Endothelial cell of umbilical vein (primary cell): ENCODE results near the gene OPRL1. TPM values are rescaled to one million over a fixed set of nuclear protein-coding genes. Genes with fewer than 3 reads are reported as not detected.

ENCODE experiments used
- BruUV-seq: library from RNA; stranded (reverse); fragments of 400-500 nt; replicated peaks from 2 replicates; lab custom pipeline; 2021; lab: Mats Ljungman, UMichigan
- CTCF ChIA-PET: fragments of 300-600, 350-600 bp; sonication (Branson Sonifier 250); formaldehyde crosslinking; loops from one replicate; lab custom pipeline; 2021; ENCODE audit warnings: antibody characterized with exemption, inconsistent platforms; lab: Charles Lee
- POLR2A ChIA-PET: fragments of 300-600, 350-600 bp; sonication (Branson Sonifier 250); formaldehyde crosslinking; loops from one replicate; lab custom pipeline; 2021; ENCODE audit warnings: antibody characterized with exemption, inconsistent platforms; lab: Charles Lee
- DNase-seq: peaks from one replicate; pipeline ENCODE4 v3.0.0-alpha.2; 2011; ENCODE audit warnings: low read depth, low spot score
- FAIRE-seq: peaks from 2 replicates; lab custom pipeline; 2011; peaks lifted over from hg19 to GRCh38; lab: Jason Lieb, UNC
- H2AFZ ChIP-seq: 2 replicates; pipeline ENCODE4 v1.6.0; 2012; ENCODE audit warnings: low read depth, low read length, control low read depth, inconsistent platforms
- H3K27ac ChIP-seq: 2 replicates; pipeline ENCODE4 v1.5.1; 2011; ENCODE audit warnings: low read depth, mild to moderate bottlenecking, control low read depth, low read length, moderate library complexity; ENCODE audit not compliant: insufficient read depth
- H3K27me3 ChIP-seq, 2 experiments: 2 replicates each; pipeline versions ENCODE4 v1.6.0 to v1.6.1; 2011; ENCODE audit warnings: low read length in 2 of 2, mixed read lengths in 1 of 2; ENCODE audit not compliant: control insufficient read depth in 2 of 2, insufficient read depth in 2 of 2
- H3K36me3 ChIP-seq, 2 experiments: 2 replicates in 1 of 2; 3 replicates in 1 of 2; pipeline ENCODE4 v1.5.1; 2011; ENCODE audit warnings: low read length in 2 of 2, mild to moderate bottlenecking in 1 of 2, moderate library complexity in 1 of 2; ENCODE audit not compliant: control insufficient read depth in 2 of 2, insufficient read depth in 2 of 2; ENCODE audit errors: extremely low read depth in 1 of 2
- H3K4me1 ChIP-seq: 3 replicates; pipeline ENCODE4 v1.5.1; 2011; ENCODE audit warnings: mild to moderate bottlenecking, low read length; ENCODE audit not compliant: control insufficient read depth, insufficient read depth; ENCODE audit errors: extremely low read depth
- H3K4me2 ChIP-seq: 2 replicates; pipeline ENCODE4 v1.6.1; 2011; ENCODE audit warnings: low read length, control low read depth, mixed read lengths; ENCODE audit not compliant: insufficient read depth
- H3K4me3 ChIP-seq, 3 experiments: fragments of 200-600 bp in 1 of 3; sonication (generic), shearing (Covaris generic) in 1 of 3; replicated peaks in 1 of 3; 2 replicates each; pipeline ENCODE4 v1.5.1; 2011 to 2016; ENCODE audit warnings: control low read depth in 3 of 3, low read length in 3 of 3, mild to moderate bottlenecking in 2 of 3, inconsistent platforms in 1 of 3, low read depth in 1 of 3, moderate library complexity in 1 of 3; ENCODE audit not compliant: insufficient read depth in 1 of 3
- H3K79me2 ChIP-seq: 2 replicates; pipeline ENCODE4 v1.6.0; 2012; ENCODE audit warnings: low read length, inconsistent platforms; ENCODE audit not compliant: control insufficient read depth, insufficient read depth
- H3K9ac ChIP-seq: replicated peaks from 2 replicates; pipeline ENCODE3; 2011; ENCODE audit warnings: low read length, control low read depth; ENCODE audit not compliant: insufficient read depth; ENCODE audit errors: extremely low read depth
- H3K9me1 ChIP-seq: replicated peaks from 3 replicates; pipeline ENCODE4 v1.6.0; 2011; ENCODE audit warnings: mild to moderate bottlenecking, low read length; ENCODE audit not compliant: control insufficient read depth, insufficient read depth; ENCODE audit errors: extremely low read depth
- H3K9me3 ChIP-seq: replicated peaks from 2 replicates; pipeline ENCODE4 v1.5.1; 2012; ENCODE audit warnings: low read length, inconsistent platforms; ENCODE audit not compliant: control insufficient read depth, insufficient read depth
- H4K20me1 ChIP-seq: replicated peaks from 2 replicates; pipeline ENCODE3; 2011; ENCODE audit warnings: mild to moderate bottlenecking, low read length; ENCODE audit not compliant: control insufficient read depth, insufficient read depth; ENCODE audit errors: extremely low read depth
- EZH2 ChIP-seq: IDR thresholded peaks from 2 replicates; pipeline ENCODE4 v1.6.1; 2012; ENCODE audit warnings: borderline replicate concordance, low read depth, mild to moderate bottlenecking, moderate library complexity, low read length, inconsistent platforms; ENCODE audit not compliant: severe bottlenecking
- FOS ChIP-seq: IDR thresholded peaks from 2 replicates; pipeline ENCODE4 v1.6.1; 2011; ENCODE audit warnings: mild to moderate bottlenecking, low read length, moderate library complexity, borderline replicate concordance; ENCODE audit not compliant: insufficient read depth
- GATA2 ChIP-seq: IDR thresholded peaks from 2 replicates; pipeline ENCODE4 v1.7.0; 2011; ENCODE audit warnings: low read depth, mild to moderate bottlenecking, moderate library complexity, mixed read lengths, low read length; ENCODE audit not compliant: insufficient read length, insufficient read depth
- JUN ChIP-seq: IDR thresholded peaks from 2 replicates; pipeline ENCODE4 v1.6.1; 2011; ENCODE audit warnings: borderline replicate concordance, low read depth; ENCODE audit not compliant: insufficient read length, insufficient read depth
- MYC ChIP-seq: IDR thresholded peaks from one replicate; pipeline ENCODE4 v1.6.1; 2011; ENCODE audit warnings: mild to moderate bottlenecking, low read depth, low read length
- POLR2A ChIP-seq: IDR thresholded peaks from 2 replicates; pipeline ENCODE4 v1.6.1; 2012; ENCODE audit warnings: low read depth, mild to moderate bottlenecking, control low read depth, low read length
- POLR2AphosphoS5 ChIP-seq: IDR thresholded peaks from 2 replicates; pipeline ENCODE4 v1.6.1; 2012; ENCODE audit warnings: low read depth, mild to moderate bottlenecking, control low read depth, low read length, moderate library complexity; ENCODE audit not compliant: insufficient read depth
- dilution Hi-C: fragments of 300-500 bp; cut with MboI; formaldehyde crosslinking; loops from one replicate; pipeline ENCODE4 v1.15.0; 2019; ENCODE audit warnings: low sequenced_read_pairs; ENCODE audit not compliant: extremely low pct_ligation_motif_present
- intact Hi-C: fragments of 100-400 bp; cut with micrococcal nuclease; formaldehyde crosslinking; loops from one replicate; pipeline ENCODE4 v1.10.0; 2022
- polyA plus RNA-seq, 4 experiments: library from polyadenylated mRNA; depleted of rRNA in 3 of 4; stranded (reverse) in 3 of 4; unstranded in 1 of 4; fragments of >200 nt; gene quantifications; 2 replicates each; pipeline versions ENCODE4 v1.2.1 to v1.2.3, GENCODE V29; 2011 to 2012; ENCODE audit warnings: missing spikeins in 1 of 4
- total RNA-seq: library from RNA; stranded (reverse); gene quantifications from 2 replicates; pipeline ENCODE4 v1.2.3, GENCODE V29; 2021
- TF ChIP-seq, protein P1 (sequence below): IDR thresholded peaks from 2 replicates; pipeline ENCODE4 v1.6.1; 2011; ENCODE audit not compliant: insufficient read depth, insufficient read length
- TF ChIP-seq, protein P2 (sequence below), 2 donors: IDR thresholded peaks; 1 replicate in 1 of 2; 2 replicates in 1 of 2; pipeline ENCODE4 v1.5.1; 2011; ENCODE audit warnings: low read length in 2 of 2, mild to moderate bottlenecking in 2 of 2, moderate library complexity in 2 of 2, control low read depth in 1 of 2, inconsistent platforms in 1 of 2, low read depth in 1 of 2; ENCODE audit not compliant: insufficient read depth in 1 of 2; ENCODE audit errors: extremely low read depth in 1 of 2

The OPRL1 gene
- total and polyA plus RNA-seq, 2 donors (not counting 3 experiments of a cell fraction or from before 2014, with no cell fraction given): 1.9 to 2.0 TPM

DNA sequence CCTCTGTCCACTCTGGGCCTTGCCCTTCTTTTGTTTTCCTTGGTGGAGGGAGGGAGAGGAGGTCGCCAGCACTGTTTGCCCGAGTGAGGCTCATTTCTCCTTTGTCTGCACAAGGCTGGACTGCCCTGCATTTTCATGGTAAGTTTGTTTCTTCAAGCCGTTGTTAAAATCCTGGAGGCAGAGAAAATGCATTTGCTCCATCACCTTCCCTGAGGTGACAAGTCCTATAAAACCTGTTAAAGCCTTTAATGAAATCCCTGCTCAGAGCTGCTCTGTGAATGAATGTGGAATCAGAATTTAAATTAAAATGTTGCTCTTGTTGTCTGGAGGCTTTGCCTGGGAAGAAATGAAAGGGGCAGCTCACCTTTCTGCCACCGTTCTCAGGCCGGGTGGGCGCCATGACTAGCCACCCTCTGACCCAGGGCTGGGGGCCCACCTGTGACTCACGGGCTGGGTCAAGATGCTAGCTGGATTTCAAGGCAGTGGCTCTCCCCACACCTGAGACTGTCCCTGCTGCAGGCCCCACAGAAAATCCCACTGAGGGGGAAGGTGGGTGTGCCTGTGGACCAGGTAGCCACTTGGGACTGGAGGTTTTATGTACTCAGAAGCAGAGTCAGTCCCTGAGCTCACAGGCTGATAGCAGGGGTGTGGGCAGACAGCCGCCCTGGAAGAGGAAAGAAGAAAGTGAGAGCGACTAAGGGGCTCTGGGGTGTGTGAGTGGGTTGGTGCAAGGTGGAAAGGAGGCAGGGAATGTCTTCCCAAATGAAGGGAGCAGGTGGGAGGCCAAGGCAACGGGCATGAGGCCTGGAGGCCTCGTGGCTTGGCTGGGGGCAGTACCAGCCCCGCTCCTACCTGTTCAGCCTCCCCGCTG is 60.4 kb downstream of the OPRL1 start:
- POLR2A ChIA-PET: no interaction called here
- CTCF ChIA-PET: interaction anchor here (1.4 kb wide), 1 partner anchor 57 kb away, joined by 4 read pairs; the partner anchor contains the start of gene LKAAEAR1
- H2AFZ ChIP-seq: no peak overlapping the region
- H3K36me3 ChIP-seq: no peaks in the 10 kb centered on the region
- H3K9me1 ChIP-seq: no peaks in the 10 kb centered on the region
- H3K27ac ChIP-seq: no peak overlapping the region
- H3K27me3 ChIP-seq: no peaks in the 10 kb centered on the region
- no peaks in the 10 kb centered on the region for H3K4me1 ChIP-seq
- no peak overlapping the region for H3K4me3 ChIP-seq
- FAIRE-seq: no peak
- H4K20me1 ChIP-seq: no peaks in the 10 kb centered on the region
- H3K79me2 ChIP-seq: no peaks in the 10 kb centered on the region
- H3K9me3 ChIP-seq: no peaks in the 10 kb centered on the region
- dilution Hi-C loops (no loop called here), intact Hi-C loops (no loop called here)
- TF ChIP-seq FOS (no peak), MYC (no peak), JUN (no peak), GATA2 (no peak), POLR2A (no peak), POLR2AphosphoS5 (no peak), EZH2 (no peak)
- TF ChIP-seq, protein P1, sequence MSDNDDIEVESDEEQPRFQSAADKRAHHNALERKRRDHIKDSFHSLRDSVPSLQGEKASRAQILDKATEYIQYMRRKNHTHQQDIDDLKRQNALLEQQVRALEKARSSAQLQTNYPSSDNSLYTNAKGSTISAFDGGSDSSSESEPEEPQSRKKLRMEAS: no peak
- TF ChIP-seq, protein P2, sequence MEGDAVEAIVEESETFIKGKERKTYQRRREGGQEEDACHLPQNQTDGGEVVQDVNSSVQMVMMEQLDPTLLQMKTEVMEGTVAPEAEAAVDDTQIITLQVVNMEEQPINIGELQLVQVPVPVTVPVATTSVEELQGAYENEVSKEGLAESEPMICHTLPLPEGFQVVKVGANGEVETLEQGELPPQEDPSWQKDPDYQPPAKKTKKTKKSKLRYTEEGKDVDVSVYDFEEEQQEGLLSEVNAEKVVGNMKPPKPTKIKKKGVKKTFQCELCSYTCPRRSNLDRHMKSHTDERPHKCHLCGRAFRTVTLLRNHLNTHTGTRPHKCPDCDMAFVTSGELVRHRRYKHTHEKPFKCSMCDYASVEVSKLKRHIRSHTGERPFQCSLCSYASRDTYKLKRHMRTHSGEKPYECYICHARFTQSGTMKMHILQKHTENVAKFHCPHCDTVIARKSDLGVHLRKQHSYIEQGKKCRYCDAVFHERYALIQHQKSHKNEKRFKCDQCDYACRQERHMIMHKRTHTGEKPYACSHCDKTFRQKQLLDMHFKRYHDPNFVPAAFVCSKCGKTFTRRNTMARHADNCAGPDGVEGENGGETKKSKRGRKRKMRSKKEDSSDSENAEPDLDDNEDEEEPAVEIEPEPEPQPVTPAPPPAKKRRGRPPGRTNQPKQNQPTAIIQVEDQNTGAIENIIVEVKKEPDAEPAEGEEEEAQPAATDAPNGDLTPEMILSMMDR (IDR thresholded peaks at IDR 0.05; ENCODE audit: extremely low read depth in 1 of 2, insufficient read depth in 1 of 2, low read depth in 1 of 2, low read length in 2 of 2): no peak
- no peak overlapping the region for H3K4me2 ChIP-seq
- H3K9ac ChIP-seq: no peak overlapping the region
- no TSS peak for BruUV-seq
- DNase-seq: no peak
